Activated naive CD8-positive, alpha-beta T cell treated with anti-CD3 and anti-CD28 coated beads for 36 hours (primary cell): ENCODE data around the gene PROSER2. TPM values are rescaled to one million over a fixed set of nuclear protein-coding genes. Genes with fewer than 3 reads are reported as not detected.
"Not testable (repeated sequence)": the region's sequence is repeated elsewhere in the genome, so short reads cannot be mapped to it uniquely, and the experiment has no call there.

Experiments
- DNase-seq: peaks from one replicate; pipeline ENCODE4 v3.0.0; 2021
- H3K27ac Mint-ChIP-seq: one replicate; pipeline ENCODE4 v1.8.0; 2022; ENCODE audit warnings: mild to moderate bottlenecking, moderate library complexity, mixed read lengths
- H3K27me3 Mint-ChIP-seq: one replicate; pipeline ENCODE4 v1.8.0; 2022; ENCODE audit warnings: mild to moderate bottlenecking, mixed read lengths
- H3K36me3 Mint-ChIP-seq: one replicate; pipeline ENCODE4 v1.8.0; 2021; ENCODE audit warnings: mild to moderate bottlenecking, mixed read lengths
- H3K4me1 Mint-ChIP-seq: one replicate; pipeline ENCODE4 v1.8.0; 2021; ENCODE audit warnings: mixed read lengths
- H3K4me3 Mint-ChIP-seq: one replicate; pipeline ENCODE4 v1.8.0; 2022; ENCODE audit warnings: mild to moderate bottlenecking, moderate library complexity, mixed read lengths
- H3K9me3 Mint-ChIP-seq: one replicate; pipeline ENCODE4 v1.8.0; 2022; ENCODE audit warnings: mixed read lengths
- total RNA-seq, 2 experiments: library from RNA; stranded (reverse); gene quantifications; one replicate each; pipeline ENCODE4 v1.2.3, GENCODE V29; 2021

Gene PROSER2
- total RNA-seq, 2 experiments from 2014 or later: 1.5 to 2.8 TPM

- no peaks in the 10 kb centered on the region for H3K27me3 Mint-ChIP-seq
- no peaks in the 10 kb centered on the region for H3K4me1 Mint-ChIP-seq
- DNase-seq: no peak
- no peaks in the 10 kb centered on the region for H3K36me3 Mint-ChIP-seq
- no peak overlapping the region for H3K27ac Mint-ChIP-seq
- H3K9me3 Mint-ChIP-seq: no peaks in the 10 kb centered on the region
- no peak overlapping the region for H3K4me3 Mint-ChIP-seq
These were observed 64.4 kb downstream of the PROSER2 start for GRCh38 chr10:11887381-11888227.

GRCh38 chr10:11889263-11889662 lies 66.1 kb downstream of the PROSER2 start:
- H3K4me3 Mint-ChIP-seq, H3K36me3 Mint-ChIP-seq, H3K27me3 Mint-ChIP-seq, H3K27ac Mint-ChIP-seq, DNase-seq, H3K4me1 Mint-ChIP-seq, H3K9me3 Mint-ChIP-seq: not testable (repeated sequence)

GRCh38 chr10:11891776-11892486 lies 68.8 kb downstream of the PROSER2 start:
- Mint-ChIP-seq H3K27me3 (no peaks in the 10 kb centered on the region), H3K9me3 (no peaks in the 10 kb centered on the region), H3K36me3 (no peaks in the 10 kb centered on the region), H3K27ac (no peak overlapping the region), H3K4me1 (no peaks in the 10 kb centered on the region), H3K4me3 (no peak overlapping the region)
- DNase-seq: no peak

- H3K4me3 Mint-ChIP-seq: no peak overlapping the region
- H3K4me1 Mint-ChIP-seq: no peaks in the 10 kb centered on the region
- no peaks in the 10 kb centered on the region for H3K9me3 Mint-ChIP-seq
- no peak for DNase-seq
- no peak overlapping the region for H3K27ac Mint-ChIP-seq
- no peaks in the 10 kb centered on the region for H3K36me3 Mint-ChIP-seq
- H3K27me3 Mint-ChIP-seq: no peaks in the 10 kb centered on the region
These were observed 70.7 kb downstream of the PROSER2 start for GRCh38 chr10:11893749-11894278.

- Mint-ChIP-seq H3K9me3 (no peaks in the 10 kb centered on the region), H3K27ac (no peak overlapping the region), H3K27me3 (no peaks in the 10 kb centered on the region), H3K4me3 (no peak overlapping the region), H3K4me1 (no peaks in the 10 kb centered on the region), H3K36me3 (no peaks in the 10 kb centered on the region)
- no peak for DNase-seq
These were observed 71.4 kb downstream of the PROSER2 start for GRCh38 chr10:11894381-11895107.

- no peak for DNase-seq
- Mint-ChIP-seq H3K27ac (no peak overlapping the region), H3K27me3 (no peaks in the 10 kb centered on the region), H3K36me3 (no peaks in the 10 kb centered on the region), H3K9me3 (no peaks in the 10 kb centered on the region), H3K4me1 (no peaks in the 10 kb centered on the region), H3K4me3 (no peak overlapping the region)
These were observed 71.9 kb downstream of the PROSER2 start for GRCh38 chr10:11895108-11895466.

GRCh38 chr10:11895598-11895997 lies 72.4 kb downstream of the PROSER2 start:
- Mint-ChIP-seq H3K4me3 (no peak overlapping the region), H3K27me3 (no peaks in the 10 kb centered on the region), H3K36me3 (no peaks in the 10 kb centered on the region), H3K27ac (no peak overlapping the region), H3K9me3 (no peaks in the 10 kb centered on the region), H3K4me1 (no peaks in the 10 kb centered on the region)
- DNase-seq: no peak

- no peak for DNase-seq
- no peak overlapping the region for H3K4me3 Mint-ChIP-seq
- H3K9me3 Mint-ChIP-seq: no peaks in the 10 kb centered on the region
- no peaks in the 10 kb centered on the region for H3K27me3 Mint-ChIP-seq
- H3K27ac Mint-ChIP-seq: no peak overlapping the region
- no peaks in the 10 kb centered on the region for H3K4me1 Mint-ChIP-seq
- H3K36me3 Mint-ChIP-seq: no peaks in the 10 kb centered on the region
These were observed 73.5 kb downstream of the PROSER2 start for GRCh38 chr10:11896549-11897200.

GRCh38 chr10:11898033-11898371 lies 74.8 kb downstream of the PROSER2 start:
- H3K4me1 Mint-ChIP-seq: no peaks in the 10 kb centered on the region
- DNase-seq: no peak
- H3K27me3 Mint-ChIP-seq: no peaks in the 10 kb centered on the region
- H3K4me3 Mint-ChIP-seq: no peak overlapping the region
- no peaks in the 10 kb centered on the region for H3K9me3 Mint-ChIP-seq
- H3K36me3 Mint-ChIP-seq: no peaks in the 10 kb centered on the region
- H3K27ac Mint-ChIP-seq: no peak overlapping the region

GRCh38 chr10:11898372-11899066 lies 75.4 kb downstream of the PROSER2 start:
- Mint-ChIP-seq H3K9me3 (no peaks in the 10 kb centered on the region), H3K27me3 (no peaks in the 10 kb centered on the region), H3K27ac (no peak overlapping the region), H3K4me3 (no peak overlapping the region), H3K4me1 (no peaks in the 10 kb centered on the region), H3K36me3 (no peaks in the 10 kb centered on the region)
- DNase-seq: no peak

- no peak for DNase-seq
- Mint-ChIP-seq H3K27me3 (no peaks in the 10 kb centered on the region), H3K36me3 (no peaks in the 10 kb centered on the region), H3K27ac (no peak overlapping the region), H3K4me3 (no peak overlapping the region), H3K4me1 (no peaks in the 10 kb centered on the region), H3K9me3 (no peaks in the 10 kb centered on the region)
These were observed 76.1 kb downstream of the PROSER2 start for GRCh38 chr10:11899067-11899876.

- no peaks in the 10 kb centered on the region for H3K9me3 Mint-ChIP-seq
- no peak overlapping the region for H3K27ac Mint-ChIP-seq
- H3K4me3 Mint-ChIP-seq: no peak overlapping the region
- H3K36me3 Mint-ChIP-seq: no peaks in the 10 kb centered on the region
- no peaks in the 10 kb centered on the region for H3K4me1 Mint-ChIP-seq
- no peak for DNase-seq
- no peaks in the 10 kb centered on the region for H3K27me3 Mint-ChIP-seq
These were observed 77.8 kb downstream of the PROSER2 start for GRCh38 chr10:11901036-11901301.

GRCh38 chr10:11901454-11901832 lies 78.3 kb downstream of the PROSER2 start:
- Mint-ChIP-seq H3K27me3 (no peaks in the 10 kb centered on the region), H3K36me3 (no peaks in the 10 kb centered on the region), H3K4me1 (no peaks in the 10 kb centered on the region), H3K4me3 (no peak overlapping the region), H3K9me3 (no peaks in the 10 kb centered on the region), H3K27ac (no peak overlapping the region)
- no peak for DNase-seq

- Mint-ChIP-seq H3K27ac (no peak overlapping the region), H3K27me3 (no peaks in the 10 kb centered on the region), H3K36me3 (no peaks in the 10 kb centered on the region), H3K4me3 (no peak overlapping the region), H3K9me3 (no peaks in the 10 kb centered on the region), H3K4me1 (no peaks in the 10 kb centered on the region)
- no peak for DNase-seq
These were observed 78.8 kb downstream of the PROSER2 start for GRCh38 chr10:11901833-11902475.
